IMR-90 (cell line): ENCODE data around the gene TMEM225. TPM values are rescaled to one million over a fixed set of nuclear protein-coding genes. Genes with fewer than 3 reads are reported as not detected.
"Not testable (repeated sequence)": the region's sequence is repeated elsewhere in the genome, so short reads cannot be mapped to it uniquely, and the experiment has no call there.

Experiments
- ATAC-seq: fragments of 200-7000 bp; cut with Tn5 transposase; 2 replicates; pipeline ENCODE4 v1.9.1; 2020; ENCODE audit warnings: low read depth, mild to moderate bottlenecking, moderate library complexity
- BruUV-seq: library from RNA; stranded (reverse); fragments of 400-500 nt; replicated peaks from 2 replicates; lab custom pipeline; 2021; lab: Mats Ljungman, UMichigan
- CTCF ChIA-PET: fragments of 300-600 bp; formaldehyde crosslinking; extraction: SDS; loops from one replicate; lab custom pipeline; 2021; ENCODE audit warnings: antibody characterized with exemption; lab: Yijun Ruan, JAX
- POLR2A ChIA-PET: fragments of 300-600 bp; sonication (Branson Sonifier 250); formaldehyde crosslinking; loops from one replicate; lab custom pipeline; 2022; ENCODE audit warnings: antibody characterized with exemption; ENCODE audit not compliant: unreplicated experiment; lab: Charles Lee
- DNase-seq: peaks from one replicate; pipeline ENCODE4 v3.0.0; 2013
- H2AFZ ChIP-seq: replicated peaks from 2 replicates; pipeline ENCODE3; 2013; ENCODE audit warnings: low read length, mild to moderate bottlenecking; ENCODE audit not compliant: poor library complexity
- H2AK5ac ChIP-seq: 2 replicates; pipeline ENCODE4 v1.6.1; 2013; ENCODE audit warnings: low read depth, low read length, inconsistent platforms
- H2AK9ac ChIP-seq: replicated peaks from 2 replicates; pipeline ENCODE3; 2013; ENCODE audit warnings: mild to moderate bottlenecking, low read depth, low read length, moderate library complexity; ENCODE audit not compliant: poor library complexity
- H2BK120ac ChIP-seq: 2 replicates; pipeline ENCODE4 v1.6.1; 2013; ENCODE audit warnings: low read depth, low read length, inconsistent platforms
- H2BK15ac ChIP-seq: 3 replicates; pipeline ENCODE4 v1.6.1; 2013; ENCODE audit warnings: low read depth, low read length, inconsistent platforms
- H2BK20ac ChIP-seq: 2 replicates; pipeline ENCODE4 v1.6.1; 2013; ENCODE audit warnings: low read depth, mild to moderate bottlenecking, inconsistent platforms, low read length, moderate library complexity
- H2BK5ac ChIP-seq: 2 replicates; pipeline ENCODE4 v1.6.1; 2013; ENCODE audit warnings: mild to moderate bottlenecking, low read depth, low read length, inconsistent platforms; ENCODE audit not compliant: poor library complexity, severe bottlenecking
- H3K14ac ChIP-seq: replicated peaks from 2 replicates; pipeline ENCODE4 v1.6.1; 2013; ENCODE audit warnings: low read depth, low read length, inconsistent platforms
- H3K18ac ChIP-seq: 2 replicates; pipeline ENCODE4 v1.6.1; 2013; ENCODE audit warnings: low read depth, low read length, control low read depth
- H3K23ac ChIP-seq: 2 replicates; pipeline ENCODE4 v1.6.1; 2013; ENCODE audit warnings: low read depth, low read length, inconsistent platforms
- H3K27ac ChIP-seq: 2 replicates; pipeline ENCODE4 v1.5.1; 2013; ENCODE audit warnings: mild to moderate bottlenecking, control low read depth, low read length; ENCODE audit not compliant: insufficient read depth
- H3K27me3 ChIP-seq: 2 replicates; pipeline ENCODE4 v1.6.1; 2013; ENCODE audit warnings: low read length; ENCODE audit not compliant: control insufficient read depth, insufficient read depth
- H3K36me3 ChIP-seq: 2 replicates; pipeline ENCODE4 v1.6.1; 2013; ENCODE audit warnings: low read length, mixed read lengths; ENCODE audit not compliant: control insufficient read depth, insufficient read depth
- H3K4ac ChIP-seq: 2 replicates; pipeline ENCODE4 v1.6.1; 2013; ENCODE audit warnings: low read depth, low read length, inconsistent platforms
- H3K4me1 ChIP-seq: 2 replicates; pipeline ENCODE4 v1.6.1; 2013; ENCODE audit warnings: low read length, mixed read lengths; ENCODE audit not compliant: control insufficient read depth, insufficient read depth
- H3K4me2 ChIP-seq: 2 replicates; pipeline ENCODE4 v1.6.1; 2013; ENCODE audit warnings: low read depth, mild to moderate bottlenecking, control low read depth, low read length, moderate library complexity
- H3K4me3 ChIP-seq: 2 replicates; pipeline ENCODE4 v1.5.1; 2013; ENCODE audit warnings: low read depth, mild to moderate bottlenecking, control low read depth, low read length, moderate library complexity; ENCODE audit not compliant: insufficient read depth
- H3K56ac ChIP-seq: 2 replicates; pipeline ENCODE4 v1.6.1; 2013; ENCODE audit warnings: low read length, inconsistent platforms; ENCODE audit not compliant: insufficient read depth; ENCODE audit errors: extremely low read depth
- H3K79me1 ChIP-seq, 2 experiments: 2 replicates each; pipeline ENCODE4 v1.6.1; 2013; ENCODE audit warnings: low read length in 2 of 2, inconsistent platforms in 1 of 2, low read depth in 1 of 2
- H3K9ac ChIP-seq: 2 replicates; pipeline ENCODE4 v1.6.1; 2013; ENCODE audit warnings: low read depth, low read length, control low read depth
- H3K9me1 ChIP-seq: 2 replicates; pipeline ENCODE4 v1.6.1; 2013; ENCODE audit warnings: low read length, inconsistent platforms; ENCODE audit not compliant: insufficient read depth
- H3K9me3 ChIP-seq: 2 replicates; pipeline ENCODE4 v1.6.1; 2013; ENCODE audit warnings: low read length; ENCODE audit not compliant: control insufficient read depth, insufficient read depth
- H4K20me1 ChIP-seq: 2 replicates; pipeline ENCODE4 v1.6.1; 2013; ENCODE audit warnings: low read length, inconsistent platforms; ENCODE audit not compliant: insufficient read depth
- H4K5ac ChIP-seq: 2 replicates; pipeline ENCODE4 v1.6.1; 2013; ENCODE audit warnings: mild to moderate bottlenecking, low read depth, low read length, control low read depth
- H4K8ac ChIP-seq, 2 experiments: 2 replicates each; pipeline ENCODE4 v1.6.1; 2013; ENCODE audit warnings: low read depth in 2 of 2, low read length in 2 of 2, control low read depth in 1 of 2, inconsistent platforms in 1 of 2
- H4K91ac ChIP-seq: 2 replicates; pipeline ENCODE4 v1.6.1; 2013; ENCODE audit warnings: low read depth, low read length, inconsistent platforms; ENCODE audit not compliant: insufficient read depth
- WGBS, 2 experiments: methylation state at CpG; one replicate each; pipeline versions ENCODE4 v1.1.5 to v1.1.7; 2013; ENCODE audit warnings: missing lambda C conversion rate in 2 of 2; ENCODE audit not compliant: insufficient read length in 1 of 2; ENCODE audit errors: extremely low coverage in 2 of 2; 5-methylcytosine and 5-hydroxymethylcytosine counted together
- dilution Hi-C: fragments of 300-500 bp; cut with HindIII; formaldehyde crosslinking; loops from one replicate; pipeline ENCODE4 v1.14.3; 2018; ENCODE audit warnings: low sequenced_read_pairs; ENCODE audit not compliant: unreplicated experiment
- in situ Hi-C: fragments of 300-500 bp; cut with MboI; formaldehyde crosslinking; loops from 3 replicates; pipeline ENCODE4 v1.14.3; 2019; ENCODE audit warnings: low sequenced_read_pairs, inconsistent platforms, mixed read lengths
- intact Hi-C: fragments of 100-400 bp; cut with micrococcal nuclease; formaldehyde crosslinking; loops from 2 replicates; pipeline ENCODE4 v1.10.0; 2022
- polyA plus RNA-seq, 3 experiments: library from polyadenylated mRNA; depleted of rRNA; stranded (reverse); fragments of >200 nt; gene quantifications; 2 replicates each; pipeline ENCODE4 v1.2.3, GENCODE V29; 2012; ENCODE audit warnings: low replicate concordance in 1 of 3
- total RNA-seq: library from RNA; depleted of rRNA; stranded (reverse); fragments of >200 nt; gene quantifications from 2 replicates; pipeline ENCODE4 v1.2.3, GENCODE V29; 2012

The TMEM225 gene
- total and polyA plus RNA-seq, 2 of the 4 experiments (the other 2 are of a cell fraction) = not detected

DNA sequence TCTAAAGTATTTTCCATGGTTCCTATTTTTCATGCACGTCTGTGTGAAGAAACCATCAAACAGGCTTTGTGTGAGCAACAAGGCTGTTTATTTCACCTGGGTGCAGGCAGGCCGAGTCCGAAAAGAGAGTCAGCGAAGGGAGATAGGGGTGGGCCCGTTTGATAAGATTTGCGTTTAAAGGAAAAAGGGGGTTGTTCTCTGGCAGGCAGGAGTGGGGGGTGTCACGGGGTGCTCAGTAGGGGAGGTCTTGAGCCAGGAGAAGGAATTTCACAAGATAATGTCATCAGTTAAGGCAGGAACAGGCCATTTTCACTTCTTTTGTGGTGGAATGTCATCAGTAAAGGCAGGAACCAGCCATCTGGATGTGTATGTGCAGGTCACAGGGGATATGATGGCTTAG, 20.2 kb downstream of the TMEM225 start:
- H3K56ac ChIP-seq, ATAC-seq, H2BK5ac ChIP-seq, POLR2A ChIA-PET, H3K27me3 ChIP-seq, H3K4me3 ChIP-seq, H3K9me1 ChIP-seq, H3K14ac ChIP-seq, H2BK15ac ChIP-seq, H3K23ac ChIP-seq, H2AFZ ChIP-seq, CTCF ChIA-PET, dilution Hi-C loops, H4K8ac ChIP-seq, H3K9me3 ChIP-seq, H3K27ac ChIP-seq, H2AK9ac ChIP-seq, H2BK120ac ChIP-seq, H2BK20ac ChIP-seq, BruUV-seq, H3K4ac ChIP-seq, H4K20me1 ChIP-seq, H3K4me2 ChIP-seq, H4K5ac ChIP-seq, intact Hi-C loops, H3K18ac ChIP-seq, H3K4me1 ChIP-seq, H3K79me1 ChIP-seq, in situ Hi-C loops, H3K36me3 ChIP-seq, H4K91ac ChIP-seq, DNase-seq, H3K9ac ChIP-seq, H2AK5ac ChIP-seq: not testable (repeated sequence)
- 0% methylated on average over 3 of the region's 7 CpGs; no CpG with 5 or more reads in 1 of the 2 experiments for WGBS, 2 experiments
